ENCODE data around the gene FHOD3.
"Not testable (repeated sequence)": the region's sequence is repeated elsewhere in the genome, so short reads cannot be mapped to it uniquely, and the experiment has no call there.

The FHOD3 gene

GRCh38 chr18:36440614-36441013, 143.1 kb downstream of the FHOD3 start:
- intact Hi-C loops (cut with DNase I): no loop called here
- no peak for DNase-seq

GRCh38 chr18:36441426-36442240, 144.1 kb downstream of the FHOD3 start:
- peak in 2 of 10 donors; percentile 21 to 68 for DNase-seq
- intact Hi-C loops (cut with DNase I): no loop called here

- intact Hi-C loops (cut with DNase I): no loop called here
- no peak for DNase-seq
These were observed 145.2 kb downstream of the FHOD3 start for GRCh38 chr18:36442717-36443116.

GRCh38 chr18:36446059-36446458, 148.5 kb downstream of the FHOD3 start:
- DNase-seq: no peak
- intact Hi-C loops (cut with DNase I): no loop called here

GRCh38 chr18:36448384-36449290, 151.1 kb downstream of the FHOD3 start:
- intact Hi-C loops (cut with DNase I): no loop called here

GRCh38 chr18:36449451-36449850, 151.9 kb downstream of the FHOD3 start:
- intact Hi-C loops (cut with DNase I): no loop called here
- DNase-seq: no peak

More at GRCh38 chr18:36448384-36449290, 151.1 kb downstream of the FHOD3 start:
- no peak for DNase-seq

GRCh38 chr18:36450264-36450663, 152.8 kb downstream of the FHOD3 start:
- intact Hi-C loops (cut with DNase I): no loop called here
- DNase-seq: no peak

GRCh38 chr18:36451454-36452251, 154.1 kb downstream of the FHOD3 start:
- intact Hi-C loops (cut with DNase I): no loop called here
- no peak for DNase-seq

- DNase-seq: no peak
- intact Hi-C loops (cut with DNase I): no loop called here
These were observed 156.7 kb downstream of the FHOD3 start for GRCh38 chr18:36454245-36454644.

- intact Hi-C loops (cut with DNase I): no loop called here
- DNase-seq: no peak
These were observed 157.4 kb downstream of the FHOD3 start for GRCh38 chr18:36454848-36455458.

GRCh38 chr18:36455931-36456330, 158.4 kb downstream of the FHOD3 start:
- no peak for DNase-seq
- intact Hi-C loops (cut with DNase I): no loop called here

- DNase-seq: no peak
- intact Hi-C loops (cut with DNase I): no loop called here
These were observed 159.1 kb downstream of the FHOD3 start for GRCh38 chr18:36456622-36457021.

GRCh38 chr18:36457683-36458082, 160.2 kb downstream of the FHOD3 start:
- no peak for DNase-seq
- intact Hi-C loops (cut with DNase I): no loop called here

GRCh38 chr18:36458306-36458705, 160.8 kb downstream of the FHOD3 start:
- no peak for DNase-seq
- intact Hi-C loops (cut with DNase I): no loop called here

GRCh38 chr18:36459203-36459602, 161.7 kb downstream of the FHOD3 start:
- intact Hi-C loops (cut with DNase I): no loop called here

GRCh38 chr18:36459786-36460185, 162.3 kb downstream of the FHOD3 start:
- no peak for DNase-seq
- intact Hi-C loops (cut with DNase I): no loop called here

More at GRCh38 chr18:36459203-36459602, 161.7 kb downstream of the FHOD3 start:
- DNase-seq: no peak

GRCh38 chr18:36460324-36460850, 162.9 kb downstream of the FHOD3 start:
- intact Hi-C loops (cut with DNase I): no loop called here
- no peak for DNase-seq

GRCh38 chr18:36460854-36461253, 163.3 kb downstream of the FHOD3 start:
- intact Hi-C loops (cut with DNase I): no loop called here
- DNase-seq: no peak

- intact Hi-C loops (cut with DNase I): no loop called here
These were observed 164.1 kb downstream of the FHOD3 start for GRCh38 chr18:36461551-36461987.

GRCh38 chr18:36463516-36463915, 166.0 kb downstream of the FHOD3 start:
- DNase-seq; intact Hi-C loops (cut with DNase I): not testable (repeated sequence)

More at GRCh38 chr18:36461551-36461987, 164.1 kb downstream of the FHOD3 start:
- DNase-seq: no peak
